Endodermal cell (in vitro differentiated cells): ENCODE results near the gene NTN4. TPM values are rescaled to one million over a fixed set of nuclear protein-coding genes. Genes with fewer than 3 reads are reported as not detected.

Experiments used
- DNase-seq: peaks from one replicate; pipeline ENCODE4 v3.0.0-alpha.2; 2017
- H3K27ac ChIP-seq: 2 replicates; pipeline ENCODE4 v1.5.1; 2013; ENCODE audit warnings: mild to moderate bottlenecking, low read depth, low read length, moderate library complexity
- H3K27me3 ChIP-seq: 2 replicates; pipeline ENCODE4 v1.6.1; 2013; ENCODE audit warnings: mild to moderate bottlenecking, low read length, moderate library complexity; ENCODE audit not compliant: insufficient read depth, control insufficient read depth, poor library complexity, severe bottlenecking
- H3K36me3 ChIP-seq: 2 replicates; pipeline ENCODE4 v1.7.0; 2013; ENCODE audit warnings: mild to moderate bottlenecking, low read length, moderate library complexity; ENCODE audit not compliant: control insufficient read depth, insufficient read depth
- H3K4me1 ChIP-seq: one replicate; pipeline ENCODE4 v1.7.0; 2013; ENCODE audit warnings: low read length; ENCODE audit not compliant: control insufficient read depth, insufficient read depth
- H3K4me3 ChIP-seq: 2 replicates; pipeline ENCODE4 v1.5.1; 2013; ENCODE audit warnings: mild to moderate bottlenecking, low read length, moderate library complexity
- H3K9ac ChIP-seq: 2 replicates; pipeline ENCODE4 v1.6.1; 2013; ENCODE audit warnings: mild to moderate bottlenecking, low read length, moderate library complexity; ENCODE audit not compliant: poor library complexity, severe bottlenecking; ENCODE audit errors: extremely low read depth
- H3K9me3 ChIP-seq: 2 replicates; pipeline ENCODE4 v1.6.1; 2013; ENCODE audit warnings: mild to moderate bottlenecking, low read length, moderate library complexity; ENCODE audit not compliant: control insufficient read depth
- H3K27ac Mint-ChIP-seq: 2 replicates; pipeline ENCODE4 v1.8.0; 2020; ENCODE audit warnings: mixed read lengths
- H3K27me3 Mint-ChIP-seq: 2 replicates; pipeline ENCODE4 v1.8.0; 2021; ENCODE audit warnings: mild to moderate bottlenecking, mixed read lengths; ENCODE audit not compliant: insufficient read depth
- H3K36me3 Mint-ChIP-seq: 2 replicates; pipeline ENCODE4 v1.8.0; 2020; ENCODE audit warnings: low read depth, mixed read lengths
- H3K4me1 Mint-ChIP-seq: 2 replicates; pipeline ENCODE4 v1.8.0; 2020; ENCODE audit warnings: mixed read lengths
- H3K4me3 Mint-ChIP-seq: 2 replicates; pipeline ENCODE4 v1.8.0; 2020; ENCODE audit warnings: mild to moderate bottlenecking, moderate library complexity, mixed read lengths
- H3K9me3 Mint-ChIP-seq: 2 replicates; pipeline ENCODE4 v1.8.0; 2020; ENCODE audit warnings: mild to moderate bottlenecking, mixed read lengths
- CTCF ChIP-seq: fragments of 200-600 bp; sonication (generic); conservative IDR thresholded peaks from 2 replicates; pipeline ENCODE4 v1.5.0; 2021; ENCODE audit warnings: antibody characterized with exemption, mild to moderate bottlenecking
- WGBS, 2 experiments: methylation state at CpG; one replicate each; pipeline versions ENCODE4 v1.1.5 to v1.1.7; 2013; ENCODE audit warnings: missing lambda C conversion rate in 2 of 2, mixed read lengths in 1 of 2; ENCODE audit not compliant: insufficient coverage in 1 of 2, insufficient read length in 1 of 2; 5-methylcytosine and 5-hydroxymethylcytosine counted together
- total RNA-seq, 2 donors: library from RNA; stranded (reverse); fragmentation: NEBNext Ultra II Directional in 1 of 2; extraction: Animal tissue kit (Norgen Biotek cat#: 25700) in 1 of 2; gene quantifications; 2 replicates in 1 of 2; 3 replicates in 1 of 2; pipeline ENCODE4 v1.2.1, GENCODE V29; 2021

The NTN4 gene
- total RNA-seq, 2 donors from 2014 or later: 57.4 to 58.2 TPM

- Histone ChIP-seq H3K27ac (no peak overlapping the region), H3K9ac (no peak overlapping the region), H3K9me3 (peaks cover under 1% of the 10 kb centered on the region), H3K4me1 (no peaks in the 10 kb centered on the region), H3K36me3 (no peaks in the 10 kb centered on the region), H3K4me3 (no peak overlapping the region), H3K27me3 (no peaks in the 10 kb centered on the region)
- Mint-ChIP-seq H3K4me3 (no peak overlapping the region), H3K27me3 (peaks cover 8% of the 10 kb centered on the region), H3K4me1 (peaks cover 6% of the 10 kb centered on the region), H3K36me3 (no peaks in the 10 kb centered on the region), H3K27ac (no peak overlapping the region), H3K9me3 (no peaks in the 10 kb centered on the region)
- TF ChIP-seq CTCF: no peak
- no peak for DNase-seq
- 89 to 96% methylated on average over 3 to 4 of the region's 5 CpGs for WGBS, 2 experiments
Measured at GRCh38 chr12:95802482-95803270, 12.1 kb upstream of the NTN4 start.

DNA sequence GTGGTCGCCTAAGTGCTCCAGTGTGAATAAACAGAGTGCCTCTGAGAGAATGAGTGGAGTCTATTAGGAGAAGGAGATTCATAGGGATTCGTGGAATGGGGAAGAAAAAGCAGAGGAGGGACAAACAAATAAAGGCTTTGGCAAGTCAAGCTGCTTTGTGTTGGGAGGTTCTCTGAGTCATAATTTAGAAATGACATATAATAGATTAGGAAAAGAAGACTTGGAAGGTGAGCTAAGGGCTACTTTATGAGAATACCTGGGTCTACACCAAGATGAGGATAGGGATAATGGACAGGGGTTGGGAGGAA, 6.4 kb upstream of the NTN4 start:
- DNase-seq: no peak
- Mint-ChIP-seq H3K27me3 (peaks cover 41% of the 10 kb centered on the region), H3K36me3 (no peaks in the 10 kb centered on the region), H3K9me3 (no peaks in the 10 kb centered on the region), H3K27ac (no peak overlapping the region), H3K4me1 (no peaks in the 10 kb centered on the region), H3K4me3 (no peak overlapping the region)
- Histone ChIP-seq H3K9ac (no peak overlapping the region), H3K27me3 (peaks cover 22% of the 10 kb centered on the region), H3K4me1 (no peaks in the 10 kb centered on the region), H3K4me3 (no peak overlapping the region), H3K36me3 (no peaks in the 10 kb centered on the region), H3K27ac (no peak overlapping the region), H3K9me3 (no peaks in the 10 kb centered on the region)
- WGBS, 2 experiments: 87 to 94% methylated on average over 2 of the region's 2 CpGs
- TF ChIP-seq CTCF: no peak

GRCh38 chr12:95796225-95796981, 5.8 kb upstream of the NTN4 start:
- Mint-ChIP-seq H3K4me3 (no peak overlapping the region), H3K9me3 (no peaks in the 10 kb centered on the region), H3K36me3 (no peaks in the 10 kb centered on the region), H3K4me1 (peaks cover 1% of the 10 kb centered on the region), H3K27ac (no peak overlapping the region), H3K27me3 (peaks cover 47% of the 10 kb centered on the region)
- Histone ChIP-seq H3K9ac (no peak overlapping the region), H3K4me3 (no peak overlapping the region), H3K9me3 (no peaks in the 10 kb centered on the region), H3K27ac (no peak overlapping the region), H3K27me3 (peaks cover 27% of the 10 kb centered on the region), H3K36me3 (no peaks in the 10 kb centered on the region), H3K4me1 (no peaks in the 10 kb centered on the region)
- DNase-seq: no peak
- no peak for TF ChIP-seq CTCF
- 88 to 100% methylated on average over 3 to 4 of the region's 4 CpGs for WGBS, 2 experiments
